SHP77 (cell line): ENCODE data around the gene NPTX1.

Source experiments
- DNase-seq, 2 experiments: peaks; one replicate each; lab custom pipeline; 2025; lab: John Stamatoyannopoulos, UW

Gene NPTX1

DNA sequence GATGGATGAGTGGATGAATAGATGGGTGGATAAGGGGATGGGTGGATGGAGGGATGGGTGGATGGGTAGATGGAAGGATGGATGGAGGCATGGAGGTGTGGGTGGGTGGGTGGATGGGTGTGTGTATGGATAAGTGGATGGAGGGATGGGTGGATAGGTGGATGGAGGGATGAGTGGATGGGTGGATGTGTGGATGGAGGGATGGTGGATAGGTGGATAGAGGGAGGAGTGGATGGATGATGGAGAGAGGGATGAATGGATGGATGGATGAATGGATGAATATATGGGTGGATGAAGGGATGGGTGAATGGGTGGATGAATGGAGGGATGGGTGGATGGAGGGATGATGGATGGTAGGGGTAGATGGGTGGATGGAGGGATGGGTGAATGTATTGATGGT lies 27.5 kb upstream of the NPTX1 start:
- DNase-seq: no peak

DNA sequence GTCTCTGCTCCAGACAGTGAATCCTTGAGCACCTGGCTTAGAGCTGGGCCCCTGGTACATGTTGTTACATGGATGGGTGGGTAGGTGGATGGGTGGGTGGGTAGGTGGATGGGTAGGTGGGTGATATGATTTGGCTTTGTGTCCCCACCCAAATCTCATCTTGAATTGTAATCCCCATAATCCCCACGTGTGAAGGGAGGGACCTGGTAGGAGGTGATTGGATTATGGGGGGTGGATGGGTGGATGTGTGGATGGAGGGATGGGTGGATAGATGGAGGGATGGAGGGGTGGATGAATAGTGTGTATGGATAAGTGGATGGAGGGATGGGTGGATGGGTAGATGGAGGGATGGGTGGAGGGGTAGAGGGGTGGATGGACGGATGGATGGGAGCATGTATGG lies 26.6 kb upstream of the NPTX1 start:
- no peak for DNase-seq

DNA sequence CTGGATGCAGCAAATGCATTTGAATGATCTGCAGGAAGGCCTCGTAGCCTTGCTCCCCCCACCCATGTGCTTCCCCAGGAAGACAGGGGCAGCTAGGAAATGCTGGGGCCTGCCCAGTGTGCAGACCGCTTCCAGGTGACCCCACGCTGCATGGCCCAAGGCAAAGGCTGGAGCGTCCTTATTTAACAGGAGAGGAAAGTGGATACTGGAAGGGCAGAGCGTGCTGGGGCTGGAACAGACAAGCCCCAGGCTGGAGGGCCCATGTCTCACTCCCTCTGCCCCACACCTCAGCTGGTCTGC lies 26.1 kb upstream of the NPTX1 start:
- DNase-seq: no peak

DNA sequence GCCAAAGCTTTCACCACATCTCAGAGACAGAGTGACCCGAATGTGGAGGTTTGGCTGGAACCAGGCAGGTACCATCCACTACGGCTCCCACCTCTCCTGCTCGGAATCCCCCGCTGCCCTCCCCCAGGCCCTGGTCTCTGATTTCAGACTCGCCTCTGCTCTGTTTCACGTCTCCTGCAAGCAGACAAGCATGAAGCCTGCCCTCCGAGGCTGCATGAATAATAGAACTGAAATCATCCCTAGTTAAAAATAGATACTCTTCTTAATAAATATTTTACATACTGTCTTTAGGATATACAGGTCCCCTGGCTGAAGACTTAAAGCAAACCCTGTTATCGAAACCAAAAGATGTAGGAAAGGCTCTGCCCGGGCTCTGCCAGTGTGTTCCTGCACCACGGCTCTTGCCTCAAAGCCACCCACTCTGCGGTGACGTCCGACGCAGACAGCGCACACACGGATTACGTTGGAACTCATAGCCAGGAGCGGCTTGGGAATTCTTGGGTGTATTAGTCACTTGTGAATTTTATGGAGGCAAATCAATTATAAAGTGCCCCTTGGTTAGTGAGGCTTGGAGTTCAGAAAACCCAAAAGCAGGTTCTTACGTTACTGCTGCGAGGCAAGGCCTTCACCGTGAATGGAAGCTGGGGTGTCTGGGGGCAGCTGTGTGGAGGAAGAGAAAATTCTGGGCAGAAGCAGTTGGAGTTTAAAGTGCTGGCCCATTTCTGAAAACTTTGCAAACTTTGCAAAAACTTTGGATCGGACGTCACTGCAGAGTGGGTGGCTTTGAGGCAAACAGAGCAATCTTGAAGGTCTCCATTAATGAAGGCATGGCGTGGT lies 25.6 kb upstream of the NPTX1 start:
- no peak for DNase-seq

DNA sequence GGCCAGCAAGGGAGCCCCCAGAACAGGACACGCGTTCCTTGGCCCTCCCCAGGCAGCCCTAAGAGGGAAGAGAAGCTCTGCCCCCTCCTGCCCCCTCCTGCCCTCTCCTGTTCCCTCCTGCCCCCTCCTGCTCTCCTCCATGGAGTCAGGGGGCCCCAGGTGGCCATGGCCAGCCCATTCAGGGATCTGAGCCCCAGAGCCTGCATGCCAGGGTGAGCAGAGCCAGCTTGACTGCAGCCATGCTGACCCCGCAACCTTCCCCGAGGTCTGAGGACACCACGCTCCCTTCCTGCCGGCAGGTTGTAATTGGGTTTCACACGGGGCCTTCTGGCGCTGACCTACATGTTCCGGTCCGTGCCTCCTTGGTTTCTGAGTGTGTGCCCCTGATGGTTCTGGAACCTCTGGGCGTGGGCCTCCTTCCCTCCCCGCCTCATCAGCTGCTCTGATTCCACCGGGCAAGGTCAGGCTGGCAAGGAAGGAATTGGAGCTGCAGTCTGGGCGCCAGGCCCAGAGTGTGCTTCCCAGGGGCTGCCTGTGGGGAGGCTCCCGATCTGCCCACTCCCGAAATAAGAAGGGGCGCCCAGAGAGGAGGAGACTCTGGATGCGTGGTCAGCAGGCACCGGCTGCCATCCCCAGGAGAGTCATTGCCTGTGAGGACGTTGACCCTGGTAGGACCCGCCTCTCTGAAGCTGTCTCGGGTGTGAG lies 23.7 kb upstream of the NPTX1 start:
- DNase-seq: no peak

DNA sequence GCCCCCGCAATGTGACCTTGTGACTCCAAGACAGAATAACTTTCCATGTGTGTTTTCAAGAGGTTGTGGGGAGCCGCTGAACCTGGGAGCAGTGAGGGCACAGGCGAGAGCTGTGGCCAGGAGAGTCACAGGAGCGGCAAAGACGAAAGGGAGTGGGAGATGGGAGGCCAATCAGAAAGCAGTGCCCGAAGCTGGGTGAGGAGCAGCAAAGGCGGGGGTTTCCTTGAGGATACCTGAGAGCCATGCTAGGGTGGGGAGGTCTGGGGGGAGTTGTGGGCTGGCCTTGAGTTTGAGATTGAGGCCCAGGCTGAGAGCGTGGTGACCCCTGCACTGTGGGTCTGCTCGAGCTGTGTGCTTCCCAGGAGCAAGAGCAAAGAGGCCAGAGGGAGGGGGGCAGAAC lies 23.2 kb upstream of the NPTX1 start:
- no peak for DNase-seq

DNA sequence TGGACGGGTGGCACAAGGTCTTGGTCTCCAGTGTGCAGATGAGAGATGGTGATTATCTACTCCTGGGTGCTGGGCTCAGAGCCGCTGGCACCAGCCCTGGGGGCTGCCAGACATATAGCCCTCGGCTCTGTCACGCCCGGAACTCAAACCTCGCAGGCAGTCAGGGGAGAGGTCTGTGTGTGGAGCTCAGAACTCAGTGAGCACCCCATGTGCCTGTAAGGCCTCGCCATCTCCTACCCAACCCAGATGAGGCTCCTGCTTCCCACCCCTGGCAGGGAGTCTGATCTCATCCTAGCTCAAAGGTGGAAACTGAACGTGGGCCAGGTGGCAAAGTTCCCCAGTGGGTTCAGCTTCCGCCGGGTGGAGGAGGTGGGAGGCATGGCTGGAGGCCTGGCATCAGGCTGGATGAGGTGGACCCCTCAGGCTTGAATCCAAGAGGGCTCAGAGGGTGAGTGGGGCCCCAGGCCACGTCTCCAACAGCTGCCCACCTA lies 22.6 kb upstream of the NPTX1 start:
- DNase-seq: no peak

DNA sequence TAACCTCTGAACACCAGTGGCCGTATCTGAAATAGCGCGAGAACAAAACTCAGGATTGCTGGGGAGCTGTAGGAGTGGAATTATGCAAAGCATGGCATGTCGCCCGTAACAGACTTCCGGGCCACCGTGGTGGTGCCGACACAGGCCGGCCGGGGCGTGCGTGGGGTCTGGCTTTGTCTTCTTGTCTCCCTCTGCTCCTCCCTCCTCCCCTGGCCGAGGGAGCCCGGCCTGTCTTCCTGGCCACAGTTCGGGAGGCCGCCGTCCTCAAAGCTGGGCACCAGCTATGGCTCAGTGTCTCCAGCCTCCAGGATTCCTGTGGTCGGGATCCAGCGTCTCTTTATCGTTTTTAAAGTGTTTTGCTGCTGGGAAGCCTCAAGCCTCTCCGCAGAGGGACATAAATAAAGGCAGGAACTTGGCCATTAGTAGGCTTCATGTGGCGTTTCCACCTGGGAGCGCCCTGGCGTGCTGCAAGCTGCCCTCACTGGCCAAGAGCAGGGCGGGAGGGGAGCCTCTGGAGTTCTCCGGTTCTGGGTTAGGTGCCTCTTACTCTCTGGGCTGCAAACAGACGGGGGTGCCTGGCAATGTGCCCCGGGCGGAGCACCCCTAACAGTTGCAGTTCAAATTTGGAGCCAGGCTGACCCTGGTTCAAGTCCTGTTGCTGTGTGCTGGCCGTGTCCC lies 22.0 kb upstream of the NPTX1 start:
- peak; percentile 37 to 51 for DNase-seq

DNA sequence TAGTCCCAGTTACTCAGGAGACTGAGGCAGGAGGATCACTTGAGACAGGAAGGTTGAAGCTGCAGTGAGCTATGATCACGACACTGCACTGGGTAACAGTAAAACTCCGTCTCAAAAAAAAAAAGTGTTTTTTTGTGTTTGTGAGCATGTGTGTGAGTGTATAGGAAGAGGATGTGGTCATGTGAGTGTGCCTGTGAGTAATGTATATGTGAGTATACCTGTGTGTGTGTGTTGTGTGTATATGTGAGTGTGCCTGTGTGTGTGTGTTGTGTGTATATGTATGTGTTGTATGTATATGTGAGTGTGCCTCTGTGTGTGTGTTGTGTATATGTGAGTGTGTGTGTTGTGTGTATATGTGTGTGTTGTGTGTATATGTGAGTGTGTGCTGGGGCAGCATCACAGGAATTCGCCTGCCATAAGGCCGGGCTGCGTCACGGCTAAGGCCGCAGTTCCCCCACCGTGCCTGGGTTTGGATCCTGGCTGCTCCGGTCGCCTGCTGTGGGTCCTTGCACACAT lies 21.4 kb upstream of the NPTX1 start:
- no peak for DNase-seq

DNA sequence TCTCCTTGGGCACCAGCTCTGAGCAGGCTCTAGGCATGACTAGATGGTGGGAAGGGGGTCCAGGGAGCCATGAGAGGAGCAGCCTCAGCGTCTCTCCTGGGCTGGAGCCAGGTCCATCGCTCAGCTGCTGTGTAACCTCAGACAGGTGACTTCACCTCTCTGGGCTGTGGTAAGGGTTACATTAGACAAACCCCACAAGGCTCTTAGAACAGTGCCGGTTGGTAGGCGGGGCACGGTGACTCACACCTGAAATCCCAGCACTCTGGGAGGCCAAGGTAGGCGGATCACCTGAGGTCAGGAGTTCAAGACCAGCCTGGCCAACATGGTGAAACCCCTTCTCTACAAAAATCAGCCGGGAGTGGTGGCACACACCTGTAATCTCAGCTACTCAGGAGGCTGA lies 18.1 kb upstream of the NPTX1 start:
- DNase-seq: no peak

DNA sequence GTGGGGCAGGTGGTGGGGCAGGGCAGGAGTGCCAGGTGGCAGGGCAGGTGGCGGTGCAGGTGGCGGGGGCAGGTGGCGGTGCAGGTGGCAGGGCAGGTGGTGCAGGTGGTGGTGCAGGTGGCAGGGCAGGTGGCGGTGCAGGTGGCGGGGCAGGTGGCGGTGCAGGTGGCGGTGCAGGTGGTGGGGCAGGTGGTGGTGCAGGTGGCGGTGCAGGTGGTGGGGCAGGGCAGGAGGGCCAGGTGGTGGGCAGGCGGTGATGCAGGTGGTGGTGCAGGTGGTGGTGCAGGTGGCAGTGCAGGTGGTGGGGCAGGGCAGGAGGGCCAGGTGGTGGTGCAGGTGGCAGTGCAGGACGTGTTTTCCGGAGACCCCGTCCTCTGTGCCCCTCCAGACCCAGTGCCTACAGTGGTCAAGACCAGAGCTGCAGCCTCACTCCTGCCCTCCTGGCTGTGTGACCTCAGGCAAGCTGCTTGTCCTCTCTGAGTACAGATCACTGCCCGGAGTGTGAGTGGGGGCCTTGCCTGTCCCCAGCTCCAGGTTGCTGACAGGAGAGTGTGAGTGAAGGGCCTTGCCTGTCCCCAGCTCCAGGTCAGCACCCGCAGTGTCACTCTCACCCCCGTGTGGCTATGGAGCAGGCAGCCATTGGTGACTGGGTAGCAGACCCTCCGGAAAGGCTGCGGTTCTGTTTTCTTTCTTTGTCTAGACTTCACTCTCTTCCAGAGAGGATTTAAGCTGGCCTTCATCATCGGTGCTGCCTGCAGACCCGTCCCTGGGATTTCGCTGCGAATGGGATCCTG lies 16.1 kb upstream of the NPTX1 start:
- DNase-seq: no peak

DNA sequence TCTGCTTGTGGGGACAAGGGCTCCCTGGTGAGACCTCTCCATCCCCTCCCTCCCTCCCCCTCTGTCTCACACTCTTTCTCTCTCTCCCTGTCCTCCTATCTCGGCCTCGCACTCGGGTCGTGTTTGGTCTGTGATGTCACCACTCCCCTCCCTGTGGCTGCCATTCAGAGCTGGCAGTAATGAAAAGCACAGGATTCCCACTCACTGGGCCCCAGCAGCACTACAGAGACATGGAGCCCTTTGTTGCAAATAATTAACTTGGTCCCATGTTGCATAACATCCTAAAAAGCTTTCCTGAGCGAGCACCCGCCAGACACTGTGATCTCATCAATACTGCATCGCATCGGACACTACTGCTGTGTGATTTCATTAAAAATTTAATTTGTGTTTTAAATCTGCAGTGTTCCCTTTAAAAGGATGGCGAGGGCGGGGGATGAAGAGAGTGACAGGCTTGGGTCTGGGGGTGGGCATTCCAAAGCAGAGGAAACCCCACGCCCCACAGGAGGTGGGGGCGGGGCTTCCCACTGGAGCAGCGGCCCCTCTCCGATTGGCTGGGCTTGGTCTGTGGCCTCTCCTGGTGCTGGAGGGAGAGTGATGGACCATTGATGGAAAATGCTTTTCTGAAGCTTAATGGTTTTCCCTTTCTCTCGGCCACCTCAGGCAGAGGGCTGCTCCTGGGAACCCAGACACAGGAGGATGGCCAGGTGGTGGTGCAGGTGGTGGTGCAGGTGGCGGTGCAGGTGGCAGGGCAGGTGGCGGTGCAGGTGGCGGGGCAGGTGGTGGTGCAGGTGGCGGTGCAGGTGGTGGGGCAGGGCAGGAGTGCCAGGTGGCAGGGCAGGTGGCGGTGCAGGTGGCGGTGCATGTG lies 15.3 kb upstream of the NPTX1 start:
- no peak for DNase-seq

DNA sequence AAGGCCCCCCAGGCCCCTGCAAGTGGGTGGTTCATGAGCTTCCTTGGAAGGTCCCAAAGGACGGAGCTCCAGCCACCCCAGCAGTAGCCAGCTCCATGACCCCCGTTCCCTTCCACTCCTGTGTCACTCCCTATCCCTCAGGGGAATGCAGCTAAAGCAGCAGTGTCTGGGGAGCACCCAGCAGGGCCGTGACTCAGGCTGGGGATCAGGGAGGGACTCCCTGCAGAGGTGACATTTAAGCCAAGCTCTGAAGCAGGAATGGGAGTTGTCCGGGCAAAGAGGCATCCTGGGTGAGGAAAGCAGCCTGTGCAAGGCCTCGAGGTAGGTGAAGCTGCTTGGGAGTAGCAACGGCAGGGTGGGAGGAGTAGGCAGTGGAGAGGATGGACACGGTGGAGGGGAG lies 11.1 kb upstream of the NPTX1 start:
- no peak for DNase-seq

DNA sequence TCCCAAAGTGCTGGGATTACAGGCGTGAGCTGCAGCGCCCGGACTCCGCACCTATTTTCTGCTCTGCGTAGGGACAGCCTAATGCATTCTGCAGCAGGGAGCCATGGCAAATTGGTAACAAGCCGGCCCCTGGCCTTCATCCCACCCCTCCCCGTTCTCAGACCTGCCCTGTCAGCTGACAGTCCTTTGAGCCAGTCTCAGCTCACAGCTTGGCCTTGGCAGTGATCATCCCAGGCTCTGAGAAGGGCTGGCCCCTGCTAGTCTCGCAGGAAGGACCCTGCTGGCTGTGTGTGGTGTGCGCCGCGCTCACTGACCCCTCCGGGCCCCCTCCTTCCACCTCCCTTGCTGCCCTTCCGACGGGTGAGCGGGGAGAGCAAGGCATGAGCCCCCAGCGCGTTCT lies 10.3 kb upstream of the NPTX1 start:
- DNase-seq: no peak

DNA sequence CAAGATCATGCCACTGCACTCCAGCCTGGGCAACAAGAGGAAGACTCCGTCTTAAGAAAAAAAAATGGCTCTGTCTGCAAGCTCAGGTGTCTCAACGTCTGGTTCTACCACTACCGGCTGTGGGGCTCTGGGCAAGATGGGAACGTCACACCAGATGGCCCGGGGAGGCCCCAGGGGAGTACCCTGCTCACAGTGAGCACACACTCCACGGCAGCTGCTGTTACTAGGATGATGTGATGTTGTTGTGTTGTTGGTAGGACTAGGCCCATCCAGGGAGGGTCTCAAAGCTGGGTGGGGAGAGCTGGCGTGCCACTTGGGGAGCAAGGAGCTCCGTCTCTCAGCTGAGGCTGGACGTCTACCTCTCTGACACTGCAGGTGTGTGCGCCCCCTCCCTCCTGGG lies 9.4 kb upstream of the NPTX1 start:
- DNase-seq: peak; percentile 30 to 53

DNA sequence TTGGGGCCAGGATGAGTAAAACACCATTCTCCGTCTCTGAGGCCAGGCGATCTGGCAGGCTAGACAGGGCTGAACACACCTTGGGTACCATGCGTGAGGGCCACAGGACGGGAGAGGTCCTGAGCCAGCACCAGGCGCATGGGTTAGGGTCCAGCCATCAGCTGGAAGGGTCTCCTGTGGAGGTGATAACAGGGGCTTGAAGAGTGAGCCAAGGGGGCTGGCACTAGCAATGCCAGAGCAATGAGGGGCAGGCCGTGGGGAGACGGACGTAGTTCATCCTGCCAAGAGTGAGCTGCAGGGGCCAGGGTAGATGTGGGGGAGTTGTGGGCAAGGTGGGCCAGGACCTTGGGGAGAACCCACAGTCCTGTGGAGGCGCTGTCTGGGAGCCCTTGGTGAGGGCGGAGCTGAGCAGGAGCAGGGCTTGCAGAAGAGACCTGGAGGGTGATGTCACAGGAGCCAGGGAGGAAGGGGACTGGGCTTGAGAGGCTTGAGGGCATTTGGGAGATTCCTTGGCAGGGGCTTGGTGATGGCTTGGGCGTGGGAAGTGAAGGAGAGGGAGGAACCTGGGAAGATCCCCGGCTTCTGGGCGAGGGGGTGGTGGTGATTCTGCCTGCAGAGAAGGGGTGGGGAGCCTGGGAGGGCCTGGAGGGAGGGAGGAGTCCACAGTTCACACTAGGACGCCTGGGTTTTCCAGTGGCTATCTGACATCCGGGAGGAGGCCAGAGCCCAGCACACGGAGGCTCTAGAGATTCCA lies 6.3 kb upstream of the NPTX1 start:
- DNase-seq: no peak

DNA sequence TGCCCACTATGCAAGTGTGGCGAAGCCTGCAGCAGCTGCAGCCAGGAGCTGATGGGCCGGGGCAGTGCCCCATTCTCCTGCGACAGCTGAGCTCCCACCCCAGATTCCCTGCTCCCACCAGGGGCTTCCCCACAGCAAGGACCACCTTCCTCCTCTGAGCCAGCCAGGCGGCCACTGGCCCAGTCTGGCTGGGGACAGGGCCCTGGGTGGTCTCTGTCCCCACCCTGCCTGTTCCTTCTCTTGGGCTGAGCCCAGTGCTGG lies 5.6 kb upstream of the NPTX1 start:
- no peak for DNase-seq

DNA sequence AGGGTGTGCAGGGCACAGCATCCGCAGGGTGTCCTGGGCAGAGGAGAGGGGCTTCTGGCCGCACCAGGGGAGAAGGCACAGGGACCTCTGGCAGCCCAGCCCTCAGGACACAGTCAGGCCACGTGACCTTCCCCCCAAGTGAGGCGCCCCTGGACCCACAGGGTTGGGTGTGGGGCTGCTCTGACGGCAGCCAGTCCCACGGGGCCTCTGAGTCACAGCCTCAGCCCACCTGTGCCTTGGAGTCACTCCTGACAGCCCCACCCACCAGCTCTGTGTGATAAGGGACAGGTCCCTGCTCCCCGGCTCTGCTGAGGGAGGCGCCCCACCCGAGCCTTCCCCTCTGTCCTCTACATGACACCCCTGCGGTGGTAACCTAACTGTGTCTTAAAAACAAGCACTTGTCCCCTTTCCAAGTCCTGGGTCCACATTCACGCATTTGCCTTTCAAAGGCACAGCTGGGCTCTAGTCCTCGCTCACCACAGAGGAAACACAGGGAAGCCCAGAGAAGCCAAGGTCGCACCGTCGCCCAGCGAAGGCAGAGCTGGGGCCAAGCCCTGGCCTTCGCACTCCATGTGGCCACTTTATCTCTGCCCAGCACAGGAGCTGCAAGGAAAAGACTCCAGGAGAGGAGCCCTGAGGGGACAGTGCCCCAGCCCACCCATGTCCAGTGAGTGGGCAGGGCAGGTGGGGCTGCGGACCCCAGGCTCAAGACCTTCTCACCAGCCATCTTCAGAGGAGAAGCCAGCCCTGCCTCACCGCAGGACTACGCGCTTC lies 5.1 kb upstream of the NPTX1 start:
- no peak for DNase-seq

DNA sequence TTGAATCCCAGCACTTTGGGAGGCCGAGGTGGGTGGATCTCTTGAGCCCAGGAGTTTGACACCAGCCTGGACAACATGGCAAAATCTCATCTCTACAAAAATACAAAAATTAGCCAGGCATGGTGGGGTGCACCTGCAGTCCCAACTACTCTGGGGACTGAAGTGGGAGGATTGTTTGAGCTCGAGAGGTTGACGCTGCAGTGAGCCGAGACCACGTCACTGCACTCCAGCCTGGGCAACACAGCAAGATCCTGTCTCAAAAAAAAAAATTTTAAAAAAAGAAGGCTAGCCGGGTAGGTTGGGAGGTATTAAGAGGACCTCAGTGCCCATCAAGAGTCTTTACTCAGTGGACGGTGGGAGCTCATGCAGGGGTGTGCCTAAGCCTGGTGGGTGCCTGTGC lies 3.8 kb upstream of the NPTX1 start:
- DNase-seq: no peak

DNA sequence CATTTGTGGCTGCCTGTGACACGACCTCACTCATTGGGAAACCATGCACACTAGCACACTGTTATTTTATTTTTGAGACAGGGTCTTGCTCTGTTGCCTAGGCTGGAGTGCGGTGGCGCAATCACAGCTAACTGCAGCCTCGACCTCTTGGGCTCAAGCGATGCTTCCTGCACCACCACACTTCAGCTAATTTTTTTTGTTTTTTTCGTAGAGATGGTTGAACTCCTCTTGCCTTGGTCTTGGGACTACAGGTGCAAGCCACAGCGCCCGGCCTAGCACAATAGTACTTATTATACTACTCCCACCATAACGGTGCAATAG lies 2.8 kb upstream of the NPTX1 start:
- DNase-seq: no peak
